GM10248 (cell line): ENCODE data around the gene JMJD1C.

Source experiments
- CTCF ChIA-PET: fragments of 300-600 bp; sonication (Branson Sonifier 250); formaldehyde crosslinking; extraction: SDS; loops from one replicate; lab custom pipeline; 2021; ENCODE audit warnings: antibody characterized with exemption; lab: Yijun Ruan, JAX
- POLR2A ChIA-PET: fragments of 350-650 bp; sonication (Branson Sonifier 250); formaldehyde crosslinking; extraction: SDS; loops from one replicate; lab custom pipeline; 2020; ENCODE audit warnings: antibody characterized with exemption; lab: Yijun Ruan, JAX
- DNase-seq: peaks from one replicate; pipeline ENCODE4 v3.0.0; 2012; ENCODE audit errors: extremely low spot score
- CTCF ChIP-seq: IDR thresholded peaks from 2 replicates; pipeline ENCODE4 v1.5.1; 2012; ENCODE audit warnings: mild to moderate bottlenecking, low read depth; ENCODE audit errors: extremely low read depth, missing control alignments, control extremely low read depth

JMJD1C gene

GRCh38 chr10:63173468-63174232, 292.1 kb downstream of the JMJD1C start:
- TF ChIP-seq CTCF = no peak
- CTCF ChIA-PET = interaction anchor here (0.9 to 1.7 kb wide), 6 partner anchors 12 to 546 kb away, joined by 3 to 5 read pairs (median 4); no protein-coding TSS in a partner anchor
- DNase-seq = peak; percentile 52
- POLR2A ChIA-PET = no interaction called here

- no peak for TF ChIP-seq CTCF
- CTCF ChIA-PET = interaction anchor here (1.0 to 9.2 kb wide), 6 partner anchors 11 to 548 kb away, joined by 3 to 255 read pairs (median 4); no protein-coding TSS in a partner anchor
- DNase-seq = no peak
- POLR2A ChIA-PET = no interaction called here
Observed at GRCh38 chr10:63171926-63172325, 293.9 kb downstream of the JMJD1C start.

- ChIA-PET POLR2A (no interaction called here), CTCF (interaction anchor here (1.0 to 9.2 kb wide), 6 partner anchors 11 to 548 kb away, joined by 3 to 255 read pairs (median 4); no protein-coding TSS in a partner anchor)
- TF ChIP-seq CTCF = no peak
- DNase-seq = no peak
Observed at GRCh38 chr10:63171255-63171855, 294.4 kb downstream of the JMJD1C start.

GRCh38 chr10:63169624-63170023, 296.2 kb downstream of the JMJD1C start:
- ChIA-PET CTCF (interaction anchor here (1.1 to 9.2 kb wide), 5 partner anchors 12 to 597 kb away, joined by 3 to 255 read pairs (median 92); no protein-coding TSS in a partner anchor), POLR2A (no interaction called here)
- no peak for DNase-seq
- TF ChIP-seq CTCF = no peak

- DNase-seq = no peak
- POLR2A ChIA-PET = no interaction called here
- no peak for TF ChIP-seq CTCF
- CTCF ChIA-PET = interaction anchor here (1.2 to 9.2 kb wide), 7 partner anchors 12 to 602 kb away, joined by 3 to 255 read pairs (median 30); no protein-coding TSS in a partner anchor
Observed at GRCh38 chr10:63168821-63169462, 296.8 kb downstream of the JMJD1C start.

- CTCF ChIA-PET = interaction anchor here (0.6 to 9.2 kb wide), 76 partner anchors 10 to 810 kb away, joined by 3 to 255 read pairs (median 4); no protein-coding TSS in a partner anchor
- peak; percentile 60 for TF ChIP-seq CTCF
- DNase-seq = peak; percentile 31
- POLR2A ChIA-PET = no interaction called here
Observed at GRCh38 chr10:63166742-63167258, 299.0 kb downstream of the JMJD1C start.
